HEK293T (cell line): Measurements from ENCODE around the gene CASS4.

ENCODE experiments used
- ARNT ChIP-seq: fragments of 450-650 bp; IDR thresholded peaks from 2 replicates; pipeline ENCODE4 v1.6.1; 2017; ENCODE audit warnings: mild to moderate bottlenecking
- BHLHE40 ChIP-seq: fragments of 450-650 bp; IDR thresholded peaks from 2 replicates; pipeline ENCODE4 v1.6.1; 2016; ENCODE audit warnings: mild to moderate bottlenecking, moderate library complexity, borderline replicate concordance
- CTBP1 ChIP-seq: fragments of 450-650 bp; IDR thresholded peaks from 2 replicates; pipeline ENCODE4 v1.6.1; 2016; ENCODE audit warnings: borderline replicate concordance
- ELF4 ChIP-seq: fragments of 450-650 bp; IDR thresholded peaks from 2 replicates; pipeline ENCODE4 v1.6.1; 2017; ENCODE audit warnings: antibody characterized with exemption
- FOXA1 ChIP-seq: fragments of 450-650 bp; IDR thresholded peaks from 2 replicates; pipeline ENCODE4 v1.6.1; 2016; ENCODE audit warnings: mild to moderate bottlenecking
- FOXK2 ChIP-seq: fragments of 450-650 bp; IDR thresholded peaks from 2 replicates; pipeline ENCODE4 v1.6.1; 2016; ENCODE audit warnings: mild to moderate bottlenecking
- FOXM1 ChIP-seq: fragments of 450-650 bp; IDR thresholded peaks from 2 replicates; pipeline ENCODE4 v1.6.1; 2017; ENCODE audit warnings: mild to moderate bottlenecking, borderline replicate concordance
- HDGF ChIP-seq: fragments of 450-650 bp; IDR thresholded peaks from 2 replicates; pipeline ENCODE4 v1.6.1; 2017; ENCODE audit warnings: antibody characterized with exemption, borderline replicate concordance
- L3MBTL2 ChIP-seq: fragments of 450-650 bp; conservative IDR thresholded peaks from 2 replicates; pipeline ENCODE4 v1.6.1; 2016; ENCODE audit warnings: mild to moderate bottlenecking
- PKNOX1 ChIP-seq: fragments of 450-650 bp; IDR thresholded peaks from 2 replicates; pipeline ENCODE4 v1.6.1; 2016
- SP1 ChIP-seq: fragments of 450-650 bp; IDR thresholded peaks from 2 replicates; pipeline ENCODE4 v1.6.1; 2017
- SUZ12 ChIP-seq: fragments of 450-650 bp; IDR thresholded peaks from 2 replicates; pipeline ENCODE4 v1.6.1; 2016; ENCODE audit warnings: mild to moderate bottlenecking
- TARDBP ChIP-seq: fragments of 450-650 bp; IDR thresholded peaks from 2 replicates; pipeline ENCODE4 v1.6.1; 2016
- ZNF384 ChIP-seq: fragments of 450-650 bp; IDR thresholded peaks from 2 replicates; pipeline ENCODE4 v1.6.1; 2016

- TF ChIP-seq ARNT (no peak), FOXM1 (no peak), SP1 (no peak), PKNOX1 (no peak), L3MBTL2 (no peak), BHLHE40 (no peak), SUZ12 (no peak), ELF4 (no peak), CTBP1 (no peak), TARDBP (no peak), HDGF (no peak), FOXK2 (no peak), ZNF384 (no peak), FOXA1 (no peak)
Observed at GRCh38 chr20:56409956-56410355, 2.1 kb upstream of the CASS4 start.
